ENCODE results near the gene OCA2. TPM values are rescaled to one million over a fixed set of nuclear protein-coding genes. Genes with fewer than 3 reads are reported as not detected.

OCA2 gene
- total and polyA plus RNA-seq, 2 of the 8 experiments (the other 6 are each of a cell fraction or from before 2014, with no cell fraction given): 0.20 TPM

- peaks cover 6 to 7% of the 10 kb centered on the region in 2 experiments for H4K20me1 ChIP-seq (replicated peaks in 1 of 2; ENCODE audit: control insufficient read depth in 1 of 2, insufficient read depth in 2 of 2, low read length in 2 of 2)
- H3K9ac ChIP-seq (replicated peaks in 1 of 4; ENCODE audit: extremely low read depth in 1 of 4, low read depth in 3 of 4, low read length in 3 of 4): no peak overlapping the region
- DNase-seq (ENCODE audit: low read depth in 1 of 2, low spot score in 2 of 2): no peak
- no peaks in the 10 kb centered on the region; a peak in 1 of 4 replicates for H3K79me2 ChIP-seq (ENCODE audit: control insufficient read depth in 1 of 2, insufficient read depth in 2 of 2, low read length in 2 of 2)
- H2BK12ac ChIP-seq (ENCODE audit: low read depth, low read length): no peak overlapping the region
- no peak overlapping the region for H4K91ac ChIP-seq (replicated peaks; ENCODE audit: insufficient read length, low read length)
- no peak overlapping the region for H3K23ac ChIP-seq (ENCODE audit: insufficient read length)
- peaks cover 2% of the 10 kb centered on the region; the same call in 1 of the 2 replicates for H3K79me1 ChIP-seq (ENCODE audit: low read depth, low read length)
- no peak overlapping the region for H3K27ac ChIP-seq (ENCODE audit: low read depth, low read length)
- no peak for FAIRE-seq
- no peak overlapping the region for H2AFZ ChIP-seq (ENCODE audit: low read length)
- no peak overlapping the region; the same call in 1 of the 2 replicates for H3K18ac ChIP-seq (ENCODE audit: extremely low read depth, low read length)
- H2BK15ac ChIP-seq (ENCODE audit: low read length): no peak overlapping the region
- no peak overlapping the region for H3K4me3 ChIP-seq (ENCODE audit: extremely low read depth in 1 of 4, insufficient read depth in 2 of 4, low read depth in 3 of 4, low read length in 4 of 4)
- H3K4me1 ChIP-seq (replicated peaks in 1 of 4; ENCODE audit: control insufficient read depth in 3 of 4, insufficient read depth in 4 of 4, low read length in 3 of 4): peaks cover 0 to 5% (median 2%) of the 10 kb centered on the region in 4 experiments; a peak in 2 of 7 replicates
- ChIA-PET POLR2A (ENCODE audit: partially characterized antibody) (no interaction called here), CTCF (ENCODE audit: partially characterized antibody) (interaction anchor here (0.7 to 0.8 kb wide), 2 partner anchors 17 to 57 kb away, joined by 3 read pairs; no protein-coding TSS in a partner anchor)
- peaks cover 8 to 34% (median 17%) of the 10 kb centered on the region in 4 experiments; a peak in 7 of 8 replicates for H3K36me3 ChIP-seq (ENCODE audit: control insufficient read depth in 2 of 4, insufficient read depth in 4 of 4, low read length in 3 of 4)
- H2BK20ac ChIP-seq (ENCODE audit: low read length): no peak overlapping the region
- H4K8ac ChIP-seq (ENCODE audit: extremely low read depth, insufficient read depth, low read length): no peak overlapping the region
- no peak overlapping the region for H4K5ac ChIP-seq (ENCODE audit: insufficient read length, low read depth, low read length)
- no peak overlapping the region for H3K56ac ChIP-seq (replicated peaks; ENCODE audit: insufficient read length, low read depth, low read length)
- H3K4ac ChIP-seq (replicated peaks; ENCODE audit: insufficient read length, low read depth, low read length): no peak overlapping the region
- H3K27me3 ChIP-seq (replicated peaks in 1 of 4; ENCODE audit: control insufficient read depth in 3 of 4, extremely low read depth in 1 of 4, insufficient read depth in 3 of 4, low read length in 3 of 4): no peaks in the 10 kb centered on the region
- H2BK5ac ChIP-seq (ENCODE audit: low read depth, low read length): no peak overlapping the region; the same call in 1 of the 2 replicates
- H2BK120ac ChIP-seq (replicated peaks; ENCODE audit: low read depth, low read length): no peak overlapping the region
- H3K4me2 ChIP-seq (ENCODE audit: insufficient read depth in 1 of 2, low read depth in 2 of 2, low read length in 2 of 2): no peak overlapping the region
- H3K14ac ChIP-seq (ENCODE audit: insufficient read length): no peak overlapping the region
- H3K23me2 ChIP-seq (ENCODE audit: low read depth, low read length): 0 out of 2 replicates have a peak, but pooled peaks cover 1% of the 10 kb centered on the region
- no peaks in the 10 kb centered on the region for H3K9me3 ChIP-seq (ENCODE audit: insufficient read depth in 2 of 2, low read depth in 1 of 2, low read length in 1 of 2)
- 91% methylated on average over 11 of the region's 11 CpGs; no CpG with 5 or more reads in 1 of the 2 experiments for WGBS, 2 experiments (ENCODE audit: extremely low coverage in 1 of 2, insufficient coverage in 1 of 2, insufficient read length in 1 of 2, insufficient replicate concordance in 2 of 2, low coverage in 1 of 2, low lambda C conversion rate in 2 of 2, missing lambda C conversion rate in 1 of 2)
- H2AK5ac ChIP-seq (ENCODE audit: low read depth, low read length): no peak overlapping the region
- TF ChIP-seq CREB1 (IDR thresholded peaks at IDR 0.05) (no peak), YY1 (IDR thresholded peaks at IDR 0.05; ENCODE audit: low read depth, low read length) (no peak), CBX8 (IDR thresholded peaks at IDR 0.05; ENCODE audit: borderline replicate concordance, low read depth, low read length) (no peak), KDM1A (IDR thresholded peaks at IDR 0.05; ENCODE audit: borderline replicate concordance, low read length) (no peak), TBP (IDR thresholded peaks at IDR 0.05; ENCODE audit: low read depth, low read length) (no peak), ATF2 (IDR thresholded peaks at IDR 0.05; ENCODE audit: low read length) (no peak), SP1 (IDR thresholded peaks at IDR 0.05; ENCODE audit: low read depth, low read length) (no peak)
Measured at GRCh38 chr15:28128031-28128430, 28.9 kb upstream of the OCA2 start.

All from H1 (cell line).